KOPT-K1 (cell line): ENCODE results near the gene CNTNAP2.

ENCODE experiments used
- H3K27ac ChIP-seq: fragments of 200-600 bp; sonication (generic); 2 replicates; pipeline ENCODE4 v1.5.1; 2016; ENCODE audit warnings: antibody characterized with exemption, mild to moderate bottlenecking, low read depth, low read length; ENCODE audit not compliant: poor library complexity, severe bottlenecking
- H3K36me3 ChIP-seq: fragments of 200-600 bp; sonication (generic); 2 replicates; pipeline ENCODE4 v1.5.1; 2017; ENCODE audit warnings: antibody characterized with exemption, mild to moderate bottlenecking, low read length, moderate library complexity; ENCODE audit not compliant: insufficient read depth
- H3K9me3 ChIP-seq: fragments of 200-600 bp; sonication (generic); 2 replicates; pipeline ENCODE4 v1.5.1; 2017; ENCODE audit warnings: antibody characterized with exemption, low read length, mild to moderate bottlenecking; ENCODE audit not compliant: insufficient read depth, poor library complexity, severe bottlenecking

The CNTNAP2 gene

DNA sequence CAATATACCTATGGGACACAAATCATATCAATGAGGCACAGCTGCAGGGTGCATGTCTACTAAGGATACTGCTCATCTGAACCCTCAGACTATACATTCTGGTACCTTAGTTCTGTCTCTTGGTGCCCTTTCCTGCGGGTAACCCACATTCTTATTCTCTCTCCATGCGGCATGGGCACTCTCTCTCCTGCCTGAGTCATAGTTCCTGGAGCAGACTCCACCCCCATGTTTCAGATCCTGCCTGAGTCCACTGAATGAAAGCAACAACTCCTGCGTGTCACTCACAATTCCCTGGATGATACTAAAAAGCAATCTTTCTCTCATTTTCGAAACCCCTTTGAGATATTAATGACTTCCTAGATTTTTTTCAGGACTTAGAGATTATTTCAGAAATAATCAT, 1820.8 kb downstream of the CNTNAP2 start:
- Histone ChIP-seq H3K27ac (no peak overlapping the region), H3K36me3 (no peaks in the 10 kb centered on the region), H3K9me3 (no peaks in the 10 kb centered on the region)

DNA sequence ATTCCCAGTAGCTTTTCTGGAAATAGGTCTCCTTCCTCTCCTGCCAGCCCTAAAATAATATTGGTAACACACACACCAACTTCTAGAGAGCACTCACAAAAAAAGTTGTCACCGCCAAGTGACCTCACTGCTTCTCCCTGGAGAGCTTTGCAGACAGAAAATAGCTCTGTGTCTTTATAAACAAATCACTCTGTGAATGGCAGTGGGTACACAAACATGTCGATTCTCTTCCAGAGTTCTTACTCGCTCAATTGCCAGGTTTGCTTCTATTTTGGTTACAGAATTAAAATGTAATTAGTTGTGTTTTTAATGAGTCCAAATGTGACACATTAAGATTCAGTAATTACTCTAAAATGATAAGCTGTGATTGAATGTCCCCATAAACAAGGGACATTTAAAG, 1824.8 kb downstream of the CNTNAP2 start:
- H3K9me3 ChIP-seq: no peaks in the 10 kb centered on the region
- no peak overlapping the region for H3K27ac ChIP-seq
- no peaks in the 10 kb centered on the region for H3K36me3 ChIP-seq

- Histone ChIP-seq H3K9me3 (no peaks in the 10 kb centered on the region), H3K36me3 (no peaks in the 10 kb centered on the region), H3K27ac (no peak overlapping the region)
These were observed 1827.7 kb downstream of the CNTNAP2 start for GRCh38 chr7:147944321-147944720.

DNA sequence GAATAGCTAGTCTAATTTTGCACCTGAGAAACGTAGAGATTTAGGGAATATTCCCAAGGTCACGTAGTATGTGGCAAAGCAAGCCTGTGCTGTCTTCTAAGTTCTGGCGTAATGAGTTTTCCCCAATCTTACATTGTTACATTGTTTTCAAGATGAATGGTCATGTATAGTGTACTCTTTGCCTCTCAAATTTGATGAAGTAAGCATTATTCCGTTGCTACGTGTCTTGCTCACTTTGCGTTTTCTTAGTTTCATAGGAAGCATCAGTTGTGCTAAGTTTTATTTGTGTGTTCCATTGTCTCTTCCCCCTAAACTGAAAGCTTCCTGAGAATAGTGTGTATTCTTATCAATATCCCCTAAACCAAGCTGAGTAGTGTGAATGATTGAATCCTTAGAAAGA, 1836.3 kb downstream of the CNTNAP2 start:
- no peaks in the 10 kb centered on the region for H3K36me3 ChIP-seq
- no peaks in the 10 kb centered on the region for H3K9me3 ChIP-seq
- no peak overlapping the region for H3K27ac ChIP-seq

DNA sequence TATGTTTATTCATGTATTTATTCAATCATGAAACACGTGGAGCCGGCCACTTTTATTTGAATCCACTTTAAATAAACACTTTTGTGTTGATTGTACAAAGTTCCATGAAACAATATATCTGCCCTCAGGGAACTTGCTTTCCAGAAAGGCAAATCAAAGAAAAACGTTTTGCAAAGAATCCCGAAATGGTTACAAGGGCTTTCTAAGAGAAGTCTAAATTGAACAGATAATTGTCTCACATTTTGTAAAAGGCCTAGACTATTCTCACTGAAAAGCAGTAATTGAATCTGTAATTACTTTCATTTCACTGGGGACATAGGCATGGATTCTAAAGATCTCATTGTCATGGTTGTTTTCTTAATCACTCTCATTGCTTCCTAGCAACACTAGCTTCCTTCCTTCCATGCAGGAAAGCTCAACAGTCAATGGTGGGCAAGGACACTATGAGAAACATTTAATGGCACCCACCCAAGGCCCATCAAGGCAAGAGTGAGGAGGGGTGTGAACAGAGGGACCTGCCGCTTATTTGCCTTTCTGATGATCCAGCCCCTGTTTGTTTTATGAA, 1851.5 kb downstream of the CNTNAP2 start:
- no peaks in the 10 kb centered on the region for H3K9me3 ChIP-seq
- no peak overlapping the region for H3K27ac ChIP-seq
- no peaks in the 10 kb centered on the region for H3K36me3 ChIP-seq

DNA sequence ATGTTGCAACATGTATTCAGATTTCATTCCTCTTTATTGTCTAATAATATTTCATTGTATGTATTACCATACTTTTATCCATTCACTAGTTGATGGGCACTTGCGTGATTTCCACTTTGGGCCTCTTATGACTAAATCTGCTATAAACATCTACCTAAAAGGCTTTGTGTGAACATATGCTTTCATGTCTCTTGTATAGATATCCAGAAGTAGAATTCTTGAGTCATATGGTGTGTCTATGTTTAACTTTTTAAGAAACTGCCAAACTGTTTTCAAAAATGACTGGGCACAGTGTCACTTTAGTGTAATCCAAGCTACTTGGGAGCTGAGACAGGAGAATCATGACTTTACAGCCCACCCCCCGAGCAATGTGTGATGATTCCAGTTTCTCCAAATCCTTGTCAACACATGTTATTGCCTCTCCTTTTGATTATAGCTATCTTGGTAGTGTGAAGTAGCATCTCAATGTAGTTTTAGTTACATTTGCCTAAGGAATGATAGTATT, 1855.1 kb downstream of the CNTNAP2 start:
- Histone ChIP-seq H3K36me3 (no peaks in the 10 kb centered on the region), H3K27ac (no peak overlapping the region), H3K9me3 (no peaks in the 10 kb centered on the region)

DNA sequence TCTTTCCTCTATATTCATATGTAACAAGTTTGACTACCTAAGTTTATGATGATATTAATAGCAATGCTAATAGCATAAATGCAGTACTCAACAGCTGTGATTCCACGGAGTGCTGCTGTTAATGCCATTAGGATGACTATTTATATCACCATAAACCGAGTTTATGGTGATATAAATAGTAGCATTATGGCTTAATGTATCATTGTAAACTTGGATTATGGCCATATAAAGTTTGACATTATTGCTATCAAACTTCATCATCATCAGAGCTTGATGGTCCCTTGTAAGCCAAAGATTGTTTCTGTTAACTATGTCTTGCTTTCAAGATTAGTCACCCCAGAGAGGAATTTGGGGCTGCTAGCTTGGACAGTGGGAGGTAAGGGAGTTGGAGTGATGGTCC, 1861.6 kb downstream of the CNTNAP2 start:
- Histone ChIP-seq H3K27ac (no peak overlapping the region), H3K9me3 (no peaks in the 10 kb centered on the region), H3K36me3 (no peaks in the 10 kb centered on the region)

DNA sequence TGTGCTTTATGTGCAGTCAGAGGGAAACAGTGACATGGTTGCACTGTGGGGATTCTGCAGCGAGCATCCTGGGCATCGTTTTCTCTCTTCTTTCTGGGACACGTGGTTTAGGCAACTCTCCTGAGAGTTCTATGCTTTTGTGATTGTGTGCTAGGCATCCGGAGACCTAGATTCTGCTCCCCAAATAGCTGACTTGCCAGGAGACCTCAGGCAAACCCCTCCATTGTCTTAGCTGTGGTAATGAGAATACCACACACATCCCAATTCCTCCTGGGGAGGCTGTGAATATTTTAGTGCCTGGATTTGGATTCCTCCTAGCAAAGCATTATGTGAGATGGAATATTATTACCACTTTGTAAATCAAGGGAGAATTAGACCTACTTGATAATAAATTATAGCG, 1862.0 kb downstream of the CNTNAP2 start:
- Histone ChIP-seq H3K36me3 (no peaks in the 10 kb centered on the region), H3K27ac (no peak overlapping the region), H3K9me3 (no peaks in the 10 kb centered on the region)

DNA sequence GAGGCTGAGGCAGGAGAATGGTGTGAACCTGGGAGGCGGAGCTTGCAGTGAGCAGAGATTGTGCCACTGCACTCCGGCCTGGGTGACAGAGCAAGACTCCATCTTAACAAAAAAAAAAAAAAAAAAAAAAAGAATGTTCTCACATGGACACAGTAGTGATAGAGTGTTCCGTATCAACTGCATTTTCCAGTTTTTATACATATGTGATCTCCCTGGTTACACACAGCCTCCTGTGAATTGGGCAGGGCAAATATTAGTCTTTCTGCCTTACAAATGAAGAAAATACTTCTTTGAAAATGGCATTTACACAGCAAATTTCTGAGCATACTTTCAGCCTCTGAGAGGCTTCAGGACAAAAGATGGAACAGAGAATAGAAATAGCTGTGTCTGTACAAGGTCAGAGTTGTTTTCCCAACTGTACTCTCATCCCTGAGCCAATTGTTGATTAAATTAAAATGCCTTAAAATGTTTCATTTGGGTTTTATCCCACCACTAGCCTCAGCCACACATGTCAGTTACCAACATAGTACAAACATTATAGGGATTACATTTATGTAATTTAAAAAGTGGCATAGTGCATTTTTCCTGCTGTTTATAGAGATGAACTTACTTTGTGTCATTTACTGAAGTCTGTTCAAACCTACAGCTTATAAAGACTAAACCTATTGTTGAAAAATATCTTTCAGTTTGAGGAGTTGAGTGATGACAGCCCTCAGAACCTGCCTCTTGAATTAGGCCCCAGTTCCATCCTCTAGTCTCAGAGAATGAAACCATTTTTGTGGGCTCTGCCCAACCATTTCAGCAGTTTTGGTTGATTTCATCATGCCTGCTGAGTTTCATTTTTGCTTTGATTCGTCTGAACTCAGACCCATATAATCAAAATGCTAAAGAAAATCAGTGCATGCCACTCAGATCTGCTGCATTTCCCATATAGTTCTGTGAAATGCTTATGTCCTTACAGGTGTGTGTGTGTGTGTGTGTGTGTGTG, 1864.5 kb downstream of the CNTNAP2 start:
- Histone ChIP-seq H3K9me3 (no peaks in the 10 kb centered on the region), H3K27ac (no peak overlapping the region), H3K36me3 (no peaks in the 10 kb centered on the region)

DNA sequence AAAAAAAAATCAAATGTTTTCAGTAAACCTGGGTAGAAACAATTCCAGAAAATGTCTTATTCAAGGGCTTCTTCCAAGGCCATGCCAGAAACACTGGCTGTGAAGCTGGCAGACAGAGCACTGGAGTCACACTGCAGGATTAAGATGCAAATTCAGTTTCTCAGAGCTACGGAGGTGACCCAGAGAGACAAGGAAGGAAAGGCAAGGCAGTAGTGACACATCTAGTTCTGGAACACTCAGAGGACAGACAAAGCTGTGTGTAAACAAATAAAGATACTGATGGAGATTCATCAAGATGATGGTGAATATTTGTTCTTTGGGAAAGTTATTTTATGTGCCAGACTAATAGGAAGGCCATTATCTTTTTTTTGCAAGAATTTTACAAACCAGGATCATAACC, 1865.7 kb downstream of the CNTNAP2 start:
- Histone ChIP-seq H3K9me3 (no peaks in the 10 kb centered on the region), H3K27ac (no peak overlapping the region), H3K36me3 (no peaks in the 10 kb centered on the region)

DNA sequence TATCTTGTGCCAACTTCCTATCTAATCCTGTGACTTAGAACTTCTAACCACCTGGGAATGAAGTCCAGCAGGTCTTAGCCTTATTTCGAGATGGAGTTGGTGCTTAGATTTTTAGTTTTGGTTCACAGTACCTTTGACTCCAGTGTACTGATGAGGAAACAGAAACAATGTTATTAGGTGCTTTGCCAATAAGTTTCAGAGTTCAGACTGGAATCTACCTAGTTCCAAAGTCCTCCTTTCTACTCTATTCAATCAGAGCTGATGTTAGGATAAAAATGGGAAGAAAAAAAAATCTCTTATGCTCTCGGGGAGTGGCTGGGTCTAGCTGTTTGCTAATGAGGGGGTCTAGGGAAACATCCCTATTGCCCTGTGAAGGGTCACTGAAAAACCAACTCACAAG, 1867.7 kb downstream of the CNTNAP2 start:
- Histone ChIP-seq H3K36me3 (no peaks in the 10 kb centered on the region), H3K9me3 (no peaks in the 10 kb centered on the region), H3K27ac (no peak overlapping the region)

DNA sequence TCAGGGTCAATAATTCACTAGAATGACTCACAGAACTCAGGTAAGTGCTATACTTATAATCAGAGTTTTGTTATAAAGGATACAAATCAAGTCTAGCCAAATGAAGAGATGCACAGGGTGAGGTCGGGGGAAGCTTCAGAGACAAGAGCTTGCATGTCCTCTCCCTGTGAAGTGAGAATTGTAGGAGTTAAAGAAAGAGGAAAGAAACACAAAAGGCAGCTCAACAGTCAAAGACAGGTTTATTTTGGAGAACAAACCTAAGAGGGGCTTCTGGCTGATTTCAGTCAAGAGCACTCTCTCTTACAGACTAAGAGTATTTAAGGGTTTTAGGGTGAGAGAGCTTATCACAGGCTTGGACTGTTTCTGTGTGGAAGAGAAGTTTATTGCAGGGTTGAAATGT, 1873.5 kb downstream of the CNTNAP2 start:
- no peak overlapping the region for H3K27ac ChIP-seq
- H3K36me3 ChIP-seq: no peaks in the 10 kb centered on the region

DNA sequence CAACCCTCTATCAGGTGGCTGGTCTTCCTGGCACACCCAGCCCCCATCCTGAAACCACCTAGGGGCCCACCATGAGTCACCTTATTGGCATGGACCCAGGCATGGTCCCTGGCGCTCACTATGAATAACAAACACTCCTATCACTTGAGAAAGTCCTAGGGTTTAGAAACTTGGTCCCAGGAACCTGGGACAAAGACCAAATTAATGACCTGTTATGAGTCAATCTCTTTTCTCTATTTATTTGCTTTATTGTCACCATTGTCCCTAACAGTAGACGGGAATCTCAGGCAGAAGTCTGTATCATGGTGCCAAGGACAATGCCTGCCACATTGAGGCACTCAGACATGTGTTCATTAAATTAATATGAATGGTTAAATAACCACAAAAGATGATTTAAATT, 1874.3 kb downstream of the CNTNAP2 start:
- no peak overlapping the region for H3K27ac ChIP-seq
- no peaks in the 10 kb centered on the region for H3K9me3 ChIP-seq
- no peaks in the 10 kb centered on the region for H3K36me3 ChIP-seq

More for the DNA sequence above, 1873.5 kb downstream of the CNTNAP2 start:
- no peaks in the 10 kb centered on the region for H3K9me3 ChIP-seq

DNA sequence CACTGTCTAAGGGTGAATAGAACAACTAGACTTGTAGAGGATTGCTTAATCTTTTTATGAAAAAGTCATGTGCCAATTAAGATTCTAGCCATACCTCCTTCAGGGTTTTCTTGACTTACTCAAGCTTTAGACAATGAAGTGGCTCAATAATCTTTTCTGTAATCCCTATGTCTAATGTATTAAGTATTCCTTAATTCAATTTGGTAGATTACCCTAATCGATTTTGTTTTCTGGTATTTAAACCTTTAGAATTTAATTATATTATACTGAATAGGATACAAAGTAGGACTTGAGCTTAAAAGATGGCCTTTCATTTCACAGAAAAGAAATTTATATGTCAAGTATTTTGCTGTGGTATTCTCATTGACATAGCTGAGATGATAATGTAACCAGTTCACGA, 1876.1 kb downstream of the CNTNAP2 start:
- Histone ChIP-seq H3K36me3 (no peaks in the 10 kb centered on the region), H3K9me3 (no peaks in the 10 kb centered on the region), H3K27ac (no peak overlapping the region)

DNA sequence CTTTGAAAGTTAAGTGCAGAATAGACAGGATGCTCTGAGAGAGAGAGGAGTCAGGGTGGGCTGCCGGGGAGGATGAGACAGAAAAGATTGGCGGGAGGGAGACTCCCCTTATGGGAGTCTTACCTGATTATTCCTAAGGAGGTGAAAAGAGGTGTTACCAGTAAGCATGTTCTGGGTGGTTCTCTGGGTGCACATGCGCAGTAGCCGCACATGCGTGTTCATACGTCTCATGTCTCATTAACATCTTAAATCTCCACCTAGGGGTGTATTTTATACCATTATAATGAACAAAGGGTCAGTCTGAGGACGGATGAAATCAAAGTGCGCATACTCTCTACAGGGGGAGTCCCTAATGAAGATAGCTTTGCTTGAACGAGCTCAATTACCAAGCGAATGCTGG, 1881.0 kb downstream of the CNTNAP2 start:
- no peaks in the 10 kb centered on the region for H3K36me3 ChIP-seq

GRCh38 chr7:147999962-148000361, 1883.4 kb downstream of the CNTNAP2 start:
- Histone ChIP-seq H3K9me3 (no peaks in the 10 kb centered on the region), H3K27ac (no peak overlapping the region), H3K36me3 (no peaks in the 10 kb centered on the region)

More for the DNA sequence above, 1881.0 kb downstream of the CNTNAP2 start:
- Histone ChIP-seq H3K27ac (no peak overlapping the region), H3K9me3 (no peaks in the 10 kb centered on the region)
